ENCODE measurements around the gene MTARC2. TPM values are rescaled to one million over a fixed set of nuclear protein-coding genes. Genes with fewer than 3 reads are reported as not detected.
"Not testable (repeated sequence)": the region's sequence is repeated elsewhere in the genome, so short reads cannot be mapped to it uniquely, and the experiment has no call there.

The MTARC2 gene
- total RNA-seq: 8.6 and 12.6 TPM in 2 replicates

DNA sequence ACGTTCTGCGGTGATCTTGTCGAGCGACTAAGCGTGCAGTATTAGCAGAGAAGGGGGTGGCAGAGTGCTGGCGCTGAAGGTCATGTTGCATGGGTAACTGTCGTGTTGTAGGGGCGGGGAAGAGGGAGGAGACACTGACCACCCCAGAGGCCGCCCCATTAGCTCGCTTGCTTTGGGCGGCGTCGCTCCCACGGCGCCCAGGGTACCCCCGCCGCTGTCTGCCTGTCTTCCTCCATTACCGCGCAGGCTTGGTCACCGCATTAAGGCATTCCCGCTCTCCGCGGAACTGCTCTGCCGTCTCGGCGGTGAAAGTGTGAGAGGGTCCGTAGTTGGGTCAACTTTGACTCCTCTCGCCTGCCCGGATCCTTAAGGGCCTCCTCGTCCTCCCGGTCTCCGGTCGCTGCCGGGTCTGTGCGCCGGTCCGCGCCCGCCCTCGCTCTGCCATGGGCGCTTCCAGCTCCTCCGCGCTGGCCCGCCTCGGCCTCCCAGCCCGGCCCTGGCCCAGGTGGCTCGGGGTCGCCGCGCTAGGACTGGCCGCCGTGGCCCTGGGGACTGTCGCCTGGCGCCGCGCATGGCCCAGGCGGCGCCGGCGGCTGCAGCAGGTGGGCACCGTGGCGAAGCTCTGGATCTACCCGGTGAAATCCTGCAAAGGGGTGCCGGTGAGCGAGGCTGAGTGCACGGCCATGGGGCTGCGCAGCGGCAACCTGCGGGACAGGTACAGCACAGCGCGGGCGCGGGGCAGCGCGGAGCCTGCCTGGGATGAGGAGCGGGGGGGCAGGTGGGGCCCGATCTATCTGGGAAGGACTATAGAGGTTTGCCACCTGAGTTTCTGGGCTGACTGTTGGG lies at the start of gene MTARC2:
TSS of gene MTARC2 (plus strand) at position 234 of the 846 bp plus-strand sequence. CDS start at position 444, 210 bp downstream.
- peak; percentile 54 to 87 for DNase-seq (ENCODE audit: low read depth in 2 of 2)

DNA sequence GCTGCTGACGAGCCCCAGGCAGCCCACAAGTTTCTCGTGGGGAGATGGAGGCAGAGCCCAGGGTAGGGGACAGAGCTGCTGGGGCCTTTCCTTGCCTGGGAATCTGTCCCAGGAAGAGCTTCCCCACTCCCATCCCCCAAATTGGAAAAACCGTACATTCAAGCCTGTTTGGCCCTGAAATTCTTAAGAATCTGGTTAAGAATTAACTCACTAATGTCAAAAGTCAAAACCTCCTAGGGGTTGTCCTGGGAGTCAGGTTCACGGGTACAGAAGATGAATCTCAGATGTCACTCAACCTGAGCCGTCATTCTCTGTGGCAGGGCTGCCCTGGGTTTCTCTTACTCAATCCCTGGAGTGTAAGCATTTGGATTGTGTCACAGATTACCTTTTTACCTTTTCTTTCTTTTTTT lies 49.5 kb upstream of the MTARC2 start:
- no peak for DNase-seq (ENCODE audit: low read depth in 2 of 2)

DNA sequence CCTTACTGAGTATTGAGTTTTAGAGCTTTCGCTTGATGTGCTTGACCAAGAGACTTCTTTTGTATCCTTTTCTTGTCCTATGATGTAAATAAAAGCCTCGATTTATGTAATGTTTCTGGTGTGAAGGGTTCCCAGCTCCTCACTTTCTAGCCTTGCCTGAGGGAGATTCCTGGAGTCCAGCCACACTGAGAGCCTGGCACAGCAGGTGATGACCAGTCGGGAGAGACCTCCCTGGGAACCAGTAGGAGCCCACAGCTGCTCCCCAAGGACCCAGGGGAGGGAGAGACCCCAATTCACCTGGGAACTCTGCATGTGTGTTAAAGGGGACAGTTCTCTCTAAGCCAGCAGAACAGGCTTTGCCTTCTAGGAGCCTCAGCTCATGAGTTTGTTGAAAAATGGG lies 49.1 kb upstream of the MTARC2 start:
- no peak for DNase-seq (ENCODE audit: low read depth in 2 of 2)

DNA sequence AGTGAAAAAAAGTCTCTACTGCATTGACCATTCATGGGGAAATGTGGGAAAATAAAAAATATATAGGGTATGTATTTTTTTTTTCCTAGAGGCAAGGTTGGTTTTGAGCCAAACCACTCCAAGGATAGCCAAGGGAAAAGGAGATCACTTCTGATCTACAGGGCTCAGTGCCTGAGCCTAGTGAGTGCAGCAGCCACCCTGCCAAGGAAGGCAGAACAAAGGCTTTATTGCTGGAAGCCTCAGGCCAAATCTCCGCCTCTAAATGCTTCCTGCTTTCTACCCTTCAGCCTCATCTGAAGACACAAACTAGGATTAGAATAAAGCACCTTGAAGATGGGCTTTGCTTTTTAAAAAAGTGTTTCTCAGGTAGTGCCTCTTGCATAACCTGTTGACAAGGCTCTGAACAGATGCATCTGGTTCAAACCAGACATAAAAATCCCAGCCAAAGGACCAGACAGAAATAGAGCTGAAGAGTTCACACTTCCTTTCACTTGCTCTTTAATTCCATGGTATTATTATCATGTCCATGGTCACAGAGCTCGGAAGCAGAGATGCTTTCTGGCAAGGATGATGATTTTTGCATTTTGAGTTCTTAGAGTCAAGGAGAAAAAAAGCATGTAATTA lies 47.5 kb upstream of the MTARC2 start:
- DNase-seq (ENCODE audit: low read depth in 2 of 2): no peak

DNA sequence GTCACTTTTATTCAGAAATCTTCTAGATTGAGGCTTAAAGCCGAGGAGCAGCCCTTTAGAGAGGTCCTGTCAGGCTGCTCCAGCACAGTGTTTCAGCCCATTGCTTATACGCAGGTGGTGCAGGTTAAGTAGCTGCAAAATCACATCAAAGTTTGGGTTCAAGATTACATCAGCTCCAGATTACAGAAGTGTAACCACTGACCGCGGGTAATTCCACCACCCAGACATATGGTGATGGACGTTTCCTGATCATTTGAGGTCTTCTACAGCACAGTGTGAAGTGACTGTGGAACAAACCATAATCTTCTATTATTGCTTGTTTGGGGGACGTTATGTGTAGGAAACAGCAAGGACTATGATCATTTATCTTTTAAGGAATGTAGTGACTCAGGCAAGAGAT lies 46.1 kb upstream of the MTARC2 start:
- DNase-seq (ENCODE audit: low read depth in 2 of 2): no peak

DNA sequence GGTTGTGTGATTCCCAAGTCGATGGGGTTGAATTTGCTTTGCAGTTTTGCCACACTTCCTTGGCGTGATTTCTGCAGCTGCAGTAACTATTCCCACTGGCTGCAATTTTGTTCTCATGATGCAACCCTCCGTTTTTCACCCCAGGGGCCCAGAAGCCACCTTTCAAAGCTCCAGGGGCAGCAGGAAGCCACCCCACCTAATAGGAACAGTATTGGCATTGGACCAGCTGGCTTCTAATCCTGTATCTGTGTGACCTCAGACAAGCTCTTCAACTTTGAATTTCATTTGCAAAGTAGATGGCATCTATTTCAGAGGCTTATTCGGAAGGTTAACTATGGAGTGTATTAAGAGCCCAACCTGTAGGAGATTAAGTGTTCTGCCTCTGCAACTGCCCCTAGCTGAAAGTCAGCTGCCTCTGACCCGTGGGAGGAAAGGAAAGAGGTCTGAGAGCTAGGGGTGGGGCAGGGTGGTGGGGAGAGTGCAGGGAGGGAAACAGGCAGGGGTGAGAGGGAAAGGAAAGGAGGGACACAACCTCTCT lies 45.3 kb upstream of the MTARC2 start:
- no peak for DNase-seq (ENCODE audit: low read depth in 2 of 2)

DNA sequence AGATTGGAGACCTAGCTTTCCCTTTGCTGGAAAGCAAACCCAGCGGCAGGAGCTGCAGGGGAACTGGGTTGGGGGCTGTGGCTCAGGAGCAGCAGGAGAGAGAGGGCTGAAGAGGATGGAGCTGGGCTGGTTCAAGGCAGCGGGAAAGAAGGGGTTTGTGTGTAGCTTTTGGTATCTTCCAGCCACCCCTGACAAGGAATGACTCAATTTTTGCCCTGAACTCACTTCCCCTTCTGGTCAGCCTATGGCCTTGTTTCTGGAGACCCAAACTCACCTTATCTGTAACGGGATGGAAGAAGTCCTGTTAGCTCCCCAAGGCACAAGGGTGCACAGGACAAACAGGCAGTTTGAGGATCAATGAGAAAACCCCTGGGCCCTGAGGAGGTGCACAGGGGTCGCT lies 44.8 kb upstream of the MTARC2 start:
- no peak for DNase-seq (ENCODE audit: low read depth in 2 of 2)

DNA sequence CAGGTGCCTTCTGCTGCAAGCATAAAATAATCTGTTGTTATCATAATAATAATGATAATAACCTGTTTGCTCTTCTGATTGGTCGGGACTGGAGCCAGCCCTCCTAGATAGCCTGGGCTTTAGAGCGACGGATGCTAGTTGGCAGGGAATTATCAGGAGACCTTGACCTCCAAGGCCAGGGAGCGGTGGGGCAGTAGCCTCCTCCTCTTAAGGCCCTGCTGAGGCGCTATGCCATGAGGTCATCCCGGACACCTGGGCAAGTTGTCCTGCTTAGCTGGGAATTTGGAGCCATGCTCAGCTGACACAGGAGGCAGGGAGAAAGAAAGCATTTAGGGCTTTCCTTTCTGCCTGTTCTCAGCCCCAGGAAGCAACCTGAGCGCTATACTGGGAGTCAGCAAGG lies 42.3 kb upstream of the MTARC2 start:
- DNase-seq (ENCODE audit: low read depth in 2 of 2): no peak

DNA sequence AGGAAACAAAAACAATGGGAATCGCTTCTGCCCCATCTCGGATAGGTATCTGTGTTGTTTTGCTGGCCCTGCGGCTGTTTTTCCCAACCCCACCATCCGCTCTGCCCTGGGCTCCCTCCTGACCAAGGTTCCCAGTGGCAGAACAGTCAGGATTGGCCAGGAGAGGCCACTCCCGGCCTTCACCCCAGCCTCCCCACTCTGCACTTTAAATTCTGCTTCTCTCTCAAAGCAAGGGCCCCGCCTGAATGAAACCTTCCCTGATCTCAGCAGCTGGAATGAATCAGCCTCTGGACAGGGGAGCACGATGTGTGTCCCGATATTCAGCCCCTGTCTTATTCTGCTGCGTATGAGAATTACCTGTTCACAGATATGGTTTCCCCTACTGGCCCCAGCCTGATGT lies 41.6 kb upstream of the MTARC2 start:
- peak in 1 of 2 donors; percentile 12 for DNase-seq (ENCODE audit: low read depth in 2 of 2)

DNA sequence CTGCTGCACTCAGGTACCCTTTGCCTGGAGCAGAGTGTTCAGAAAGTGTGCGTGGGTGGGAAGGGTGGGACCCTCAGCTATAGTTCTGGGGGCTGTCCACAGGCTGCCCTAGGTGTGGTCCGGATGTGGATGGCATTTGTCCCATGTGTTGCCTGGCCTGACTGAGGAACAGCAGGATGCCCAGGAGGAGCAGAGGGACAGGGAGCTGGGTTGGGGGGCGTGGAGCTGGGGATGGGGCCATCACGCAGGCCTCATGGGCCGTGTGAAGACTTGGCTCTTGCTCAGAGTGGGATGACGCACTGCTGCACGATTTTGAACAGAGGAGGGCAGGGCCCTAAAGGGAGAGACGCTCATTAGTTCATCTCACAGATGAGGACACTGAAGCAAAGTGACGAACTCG lies 41.0 kb upstream of the MTARC2 start:
- no peak for DNase-seq (ENCODE audit: low read depth in 2 of 2)

DNA sequence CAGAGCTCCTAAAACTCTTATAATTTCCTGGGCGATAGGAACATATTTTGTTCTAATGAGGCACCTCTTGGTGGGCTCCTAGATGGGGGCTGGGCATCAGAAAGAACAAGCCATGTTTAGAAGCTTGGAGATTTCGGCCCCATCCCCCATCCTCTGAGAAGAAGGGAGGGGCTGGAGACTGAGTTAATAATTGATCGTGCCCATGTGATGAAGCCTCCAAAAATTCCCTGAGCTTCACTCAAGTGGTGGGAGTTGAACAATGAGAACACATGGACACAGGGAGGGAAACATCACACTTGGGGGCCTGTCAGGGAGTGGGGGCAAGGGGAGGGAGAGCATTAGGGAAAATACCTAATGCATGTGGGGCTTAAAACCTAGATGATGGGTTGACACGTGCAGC lies 39.9 kb upstream of the MTARC2 start:
- no peak for DNase-seq (ENCODE audit: low read depth in 2 of 2)

DNA sequence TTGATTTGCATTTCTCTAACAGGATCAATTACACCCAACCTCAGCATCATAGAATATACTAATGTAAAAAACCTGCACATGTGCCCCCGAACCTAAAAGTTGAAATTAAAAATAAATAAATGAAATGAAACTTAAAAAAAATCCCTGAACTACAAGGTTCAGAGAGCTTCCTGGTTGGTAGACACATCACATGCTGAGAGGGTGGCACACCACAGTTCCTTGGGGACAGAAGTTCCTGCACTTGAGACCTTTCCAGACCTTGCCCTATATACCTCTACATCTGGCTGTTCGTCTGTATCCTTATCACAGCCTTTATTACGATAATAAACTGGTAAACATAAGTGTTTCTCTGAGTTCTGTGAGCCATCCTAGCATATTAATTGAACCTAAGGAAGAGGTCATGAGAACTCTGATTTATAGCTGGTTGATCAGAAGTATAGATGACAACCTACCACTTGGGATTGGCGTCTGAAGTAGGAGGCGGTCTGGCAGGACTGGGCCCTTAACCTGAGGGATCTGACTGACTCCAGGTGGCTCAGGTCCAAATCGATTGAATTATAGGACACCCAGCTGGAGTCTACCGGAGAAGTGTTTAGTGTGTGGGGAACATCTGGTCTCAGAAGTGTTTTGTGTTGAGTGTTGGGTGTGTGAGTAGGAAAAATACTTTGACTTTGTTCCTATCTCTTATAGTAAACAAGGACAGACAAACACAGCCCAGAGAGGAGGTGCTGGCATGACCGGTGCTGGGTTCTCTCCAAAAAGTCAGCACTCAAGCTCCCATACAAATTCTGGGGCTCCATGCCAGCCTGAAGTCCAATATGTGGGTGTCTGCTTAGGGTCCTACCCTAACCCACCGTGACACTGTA lies 39.0 kb upstream of the MTARC2 start:
- no peak for DNase-seq (ENCODE audit: low read depth in 2 of 2)

DNA sequence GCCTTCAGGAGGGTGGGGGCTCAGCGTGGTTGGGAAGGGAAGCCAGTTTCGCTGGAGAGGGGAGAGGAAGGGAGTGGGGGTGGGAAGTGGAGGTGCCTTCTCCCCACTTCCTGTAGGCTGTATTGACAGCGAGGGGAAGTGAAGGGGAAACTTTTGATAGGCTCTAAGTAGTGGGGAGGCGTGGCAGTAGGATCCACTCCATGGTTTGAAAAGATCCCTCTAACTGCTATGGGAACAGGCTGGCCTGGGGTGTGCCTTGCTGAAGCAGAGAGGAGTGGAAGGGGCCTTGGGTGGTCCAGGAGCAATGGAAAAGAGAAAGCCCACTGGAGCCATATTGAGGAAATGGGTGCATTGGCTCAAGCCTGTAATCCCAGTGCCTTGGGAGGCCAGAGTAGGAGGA lies 37.8 kb upstream of the MTARC2 start:
- DNase-seq (ENCODE audit: low read depth in 2 of 2): no peak

DNA sequence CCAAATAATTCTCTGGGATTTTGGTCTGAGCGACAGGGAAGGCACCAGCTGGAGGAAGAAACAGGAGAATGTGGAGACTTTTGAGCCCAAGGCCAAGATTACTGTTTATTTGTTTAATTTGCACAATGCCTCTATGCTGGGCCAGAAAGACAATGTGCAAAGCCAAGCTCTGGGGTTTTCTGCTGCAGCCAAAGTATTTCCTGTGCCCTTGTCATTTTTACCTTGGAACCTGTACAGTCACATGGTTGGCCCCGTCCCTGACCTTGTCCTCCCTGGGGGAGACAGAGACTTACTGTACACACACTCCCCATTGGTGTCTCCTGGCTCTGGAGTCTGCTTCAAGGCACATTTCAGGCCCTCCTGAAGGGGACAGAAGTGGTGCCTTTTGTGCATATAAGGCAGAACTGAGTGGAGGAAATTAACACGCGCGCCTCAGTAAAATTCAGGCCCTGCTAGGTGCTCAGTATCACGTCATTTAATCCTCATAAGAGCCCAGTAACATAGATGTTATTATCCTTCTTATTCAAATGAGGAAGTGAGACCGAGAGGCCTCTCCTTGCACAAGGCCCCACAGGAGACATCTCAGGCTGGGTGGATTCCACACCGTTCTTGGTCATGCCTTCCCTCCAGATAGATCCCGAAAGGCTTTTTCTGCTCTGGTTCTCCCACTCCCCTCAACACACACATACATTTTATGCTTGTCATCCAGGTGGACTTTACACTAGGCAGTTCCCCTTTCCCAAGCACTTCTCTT lies 36.9 kb upstream of the MTARC2 start:
- no peak for DNase-seq (ENCODE audit: low read depth in 2 of 2)

DNA sequence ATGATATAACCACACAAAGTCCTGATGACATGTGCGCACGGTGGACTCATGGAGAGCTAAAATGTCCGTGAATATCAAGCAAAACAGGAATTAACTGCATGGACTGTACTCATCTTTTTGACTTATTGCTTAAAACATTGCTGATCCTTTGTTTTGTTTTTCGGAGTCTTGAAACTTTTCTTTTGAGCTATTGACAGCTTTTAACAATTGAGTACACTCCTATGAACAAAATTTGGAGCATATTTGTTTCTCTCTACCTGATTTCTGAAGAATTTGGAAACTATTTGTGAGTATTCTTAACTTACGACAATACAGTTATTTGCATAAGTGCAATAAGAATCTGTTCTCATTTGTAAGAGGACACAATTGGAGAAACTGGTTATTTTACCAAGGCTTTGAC lies 32.1 kb upstream of the MTARC2 start:
- DNase-seq (ENCODE audit: low read depth in 2 of 2): not testable (repeated sequence)

DNA sequence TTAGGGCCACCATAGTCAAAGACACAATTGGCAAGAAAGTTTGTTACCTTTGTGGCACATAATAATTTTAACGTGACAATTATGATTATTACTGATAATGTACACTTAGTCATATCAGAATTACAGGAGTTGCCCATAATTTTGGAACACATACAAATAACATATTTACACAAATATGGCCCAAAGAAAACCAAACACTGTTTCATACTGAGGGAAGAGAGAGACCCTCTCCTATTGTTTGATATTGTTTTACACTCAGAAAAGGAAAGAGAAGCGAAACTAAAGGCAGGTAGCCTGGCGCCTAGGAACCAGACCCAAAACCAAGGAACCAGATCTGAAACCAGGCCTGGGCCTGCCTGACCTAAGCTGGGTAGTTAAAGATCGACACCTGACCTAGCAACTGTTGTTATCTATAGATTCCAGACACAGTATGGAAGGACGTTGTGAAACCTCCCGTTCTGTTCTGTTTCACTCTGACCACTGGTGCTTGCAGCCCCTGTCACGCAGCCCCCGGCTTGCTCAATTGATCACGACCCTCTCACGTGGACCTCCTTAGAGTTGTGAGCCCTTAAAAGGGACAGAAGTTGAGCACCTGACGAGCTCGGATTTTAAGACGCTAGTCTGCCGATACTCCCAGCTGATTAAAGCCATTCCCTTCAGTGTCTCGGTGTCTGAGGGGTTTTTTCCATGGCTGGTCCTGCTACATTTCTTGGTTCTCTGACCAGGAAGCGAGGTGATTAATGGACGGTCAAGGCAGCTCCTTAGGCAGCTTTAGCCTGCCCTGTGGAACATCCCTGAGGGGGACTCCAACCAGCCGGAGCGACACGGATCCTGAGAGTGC lies 30.1 kb upstream of the MTARC2 start:
- DNase-seq (ENCODE audit: low read depth in 2 of 2): no peak

DNA sequence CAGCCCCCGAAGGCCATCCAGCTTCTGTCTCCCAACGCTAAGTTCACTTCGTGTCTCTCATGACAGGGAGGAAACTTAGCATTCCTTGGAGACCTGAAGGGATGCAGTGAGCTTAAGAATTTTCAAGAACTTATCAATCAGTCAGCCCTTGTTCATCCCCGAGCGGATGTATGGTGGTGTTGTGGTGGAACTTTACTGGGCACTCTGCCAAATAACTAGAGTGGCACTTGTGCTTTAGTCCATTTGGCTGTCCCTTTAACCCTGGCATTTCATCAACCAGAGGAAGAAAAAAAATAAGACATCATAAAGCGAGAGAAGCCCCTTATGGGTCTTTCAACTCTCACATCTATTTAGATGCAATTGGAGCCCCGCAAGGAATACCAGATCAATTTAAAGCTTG lies 26.9 kb upstream of the MTARC2 start:
- peak in 1 of 2 donors; percentile 44 for DNase-seq (ENCODE audit: low read depth in 2 of 2)

DNA sequence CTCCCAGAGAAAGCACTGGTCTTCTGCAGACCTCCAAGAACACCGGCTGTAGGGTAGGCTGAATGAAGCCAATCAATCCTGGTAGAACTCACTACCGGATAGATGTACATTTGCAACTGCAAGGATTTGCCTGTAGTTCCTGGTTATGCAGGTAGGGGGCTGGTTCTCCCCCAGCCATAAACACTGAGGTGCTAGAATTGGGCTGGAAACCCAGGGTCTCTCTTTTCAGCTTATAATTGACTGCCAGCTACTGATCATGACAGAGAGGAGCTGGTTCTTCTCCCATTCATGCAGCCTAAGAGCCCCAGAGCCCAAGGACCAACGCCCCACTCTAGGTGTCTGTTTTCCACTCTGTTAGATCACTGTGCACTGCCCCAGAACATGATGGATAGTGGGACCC lies 21.5 kb upstream of the MTARC2 start:
- DNase-seq (ENCODE audit: low read depth in 2 of 2): no peak

DNA sequence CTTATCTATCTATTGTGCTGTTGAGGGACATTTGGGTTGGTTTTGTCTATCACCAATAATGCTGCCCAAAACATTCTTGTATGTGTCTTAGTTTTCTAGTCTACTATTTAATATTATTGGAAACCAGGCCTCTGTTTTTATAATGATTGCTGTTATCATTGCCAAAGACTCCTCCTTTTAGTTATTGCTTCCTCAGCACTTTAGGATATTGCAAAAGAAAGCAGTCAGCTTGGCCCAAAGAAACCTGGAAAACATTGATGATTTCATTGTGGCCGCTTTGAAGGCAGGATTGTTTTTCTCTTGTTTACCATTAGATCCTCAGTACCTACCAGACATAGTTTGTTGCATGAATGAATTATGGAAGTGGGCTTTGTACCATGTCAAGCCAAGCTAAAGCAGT lies 20.6 kb upstream of the MTARC2 start:
- DNase-seq (ENCODE audit: low read depth in 2 of 2): no peak

DNA sequence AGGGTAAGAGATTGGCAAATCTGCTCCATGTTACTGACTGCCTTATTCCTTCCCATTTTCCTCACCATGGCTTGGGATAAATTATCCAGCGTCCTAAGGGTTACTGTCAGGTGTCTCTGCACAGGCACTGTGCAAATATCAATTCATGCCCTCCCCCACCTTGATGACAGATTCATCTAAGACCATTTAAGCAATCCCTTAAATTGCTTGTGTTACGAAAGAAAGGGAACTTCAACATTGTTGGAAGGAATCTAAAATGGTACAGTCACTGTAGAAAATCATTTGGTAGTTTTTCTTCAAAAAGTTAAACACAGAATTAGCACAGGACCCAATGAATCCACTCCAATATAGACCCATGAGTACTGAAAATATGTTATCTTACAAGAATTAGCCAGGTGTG lies 17.6 kb upstream of the MTARC2 start:
- DNase-seq (ENCODE audit: low read depth in 2 of 2): no peak

Measured in dermis microvascular lymphatic vessel endothelial cell (primary cell).